Activated CD4-positive, alpha-beta T cell treated with anti-CD3 and anti-CD28 coated beads, Interleukin-2, amount 10 ng/mL, durations not matched to agents 7 days and 5 days (primary cell): Measurements from ENCODE around the gene SSRP1. TPM values are rescaled to one million over a fixed set of nuclear protein-coding genes. Genes with fewer than 3 reads are reported as not detected.

Source experiments
- CTCF ChIA-PET: fragments of 350-600 bp; sonication (Branson Sonifier 250); formaldehyde crosslinking; loops from one replicate; lab custom pipeline; 2021; ENCODE audit warnings: antibody characterized with exemption; lab: Charles Lee
- POLR2A ChIA-PET: fragments of 350-600 bp; sonication (Branson Sonifier 250); formaldehyde crosslinking; loops from one replicate; lab custom pipeline; 2021; ENCODE audit warnings: antibody characterized with exemption; lab: Charles Lee
- DNase-seq: peaks from one replicate; pipeline ENCODE4 v3.0.0-alpha.2; 2020
- H3K27ac Mint-ChIP-seq: one replicate; pipeline ENCODE4 v1.8.0; 2021; ENCODE audit warnings: mild to moderate bottlenecking, moderate library complexity, mixed read lengths
- H3K27me3 Mint-ChIP-seq: one replicate; pipeline ENCODE4 v1.8.0; 2021; ENCODE audit warnings: mixed read lengths
- H3K36me3 Mint-ChIP-seq: one replicate; pipeline ENCODE4 v1.8.0; 2021; ENCODE audit warnings: low read depth, mixed read lengths
- H3K4me1 Mint-ChIP-seq: one replicate; pipeline ENCODE4 v1.8.0; 2021; ENCODE audit warnings: mixed read lengths
- H3K4me3 Mint-ChIP-seq: one replicate; pipeline ENCODE4 v1.8.0; 2021; ENCODE audit warnings: mild to moderate bottlenecking, moderate library complexity, mixed read lengths
- H3K9me3 Mint-ChIP-seq: one replicate; pipeline ENCODE4 v1.8.0; 2021; ENCODE audit warnings: mixed read lengths
- total RNA-seq, 2 experiments: library from RNA; stranded (reverse); gene quantifications; one replicate each; pipeline ENCODE4 v1.2.3, GENCODE V29; 2021

Gene SSRP1
- total RNA-seq, 2 experiments from 2014 or later, result 165 to 175 TPM

DNA sequence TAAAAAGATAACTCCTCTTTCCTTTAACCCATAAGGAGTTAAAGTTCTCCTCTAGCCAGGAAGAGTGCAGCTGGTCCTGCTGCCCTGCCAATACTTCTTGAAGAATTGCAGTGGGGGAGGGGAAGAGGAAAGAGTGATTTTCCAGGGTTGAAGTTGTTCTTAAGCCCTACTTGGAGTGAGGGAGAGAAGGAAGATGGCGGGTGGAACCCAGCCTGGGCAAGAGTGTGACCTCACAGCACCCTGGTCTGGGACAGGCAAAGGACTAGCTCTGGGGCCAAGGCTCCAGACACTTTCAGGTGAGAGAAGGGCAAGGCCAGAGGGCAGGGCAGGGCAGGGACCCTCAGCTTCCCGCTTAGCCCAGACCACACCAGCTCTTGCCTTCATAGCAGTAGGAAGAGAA, 17.5 kb downstream of the SSRP1 start:
- POLR2A ChIA-PET, result no interaction called here
- CTCF ChIA-PET, result interaction anchor here (0.9 to 1.1 kb wide), 2 partner anchors 9 to 15 kb away, joined by 3 read pairs; no protein-coding TSS in a partner anchor
- DNase-seq, result no peak

DNA sequence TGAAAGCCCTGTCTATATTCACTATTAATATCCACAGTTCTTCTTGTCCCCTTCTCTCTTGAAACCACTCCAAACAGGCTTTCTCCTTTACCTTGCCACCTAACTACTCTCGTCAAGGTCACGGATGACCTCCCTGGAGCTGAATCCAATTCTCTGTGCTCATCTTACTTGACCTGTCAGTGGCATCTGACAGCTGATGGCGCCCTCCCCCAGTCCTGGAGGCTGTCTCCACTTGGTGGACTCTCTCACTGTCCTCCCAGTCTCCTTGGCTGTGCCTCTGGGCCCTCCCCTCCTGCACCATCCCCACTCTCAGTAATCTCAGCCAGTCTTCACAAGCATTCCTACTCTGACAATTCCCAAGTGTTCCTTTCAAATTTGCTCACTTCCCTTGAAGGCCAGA, 19.7 kb downstream of the SSRP1 start:
- Mint-ChIP-seq H3K27me3 (no peaks in the 10 kb centered on the region), H3K27ac (no peak overlapping the region), H3K36me3 (peaks cover 4% of the 10 kb centered on the region), H3K9me3 (no peaks in the 10 kb centered on the region), H3K4me1 (peaks cover 13% of the 10 kb centered on the region), H3K4me3 (no peak overlapping the region)
- ChIA-PET POLR2A (no interaction called here), CTCF (no interaction called here)
- DNase-seq, result no peak

More for the DNA sequence above, 17.5 kb downstream of the SSRP1 start:
- Mint-ChIP-seq H3K4me1 (peaks cover 11% of the 10 kb centered on the region), H3K36me3 (peaks cover 4% of the 10 kb centered on the region), H3K4me3 (no peak overlapping the region), H3K27ac (no peak overlapping the region), H3K9me3 (no peaks in the 10 kb centered on the region), H3K27me3 (no peaks in the 10 kb centered on the region)

DNA sequence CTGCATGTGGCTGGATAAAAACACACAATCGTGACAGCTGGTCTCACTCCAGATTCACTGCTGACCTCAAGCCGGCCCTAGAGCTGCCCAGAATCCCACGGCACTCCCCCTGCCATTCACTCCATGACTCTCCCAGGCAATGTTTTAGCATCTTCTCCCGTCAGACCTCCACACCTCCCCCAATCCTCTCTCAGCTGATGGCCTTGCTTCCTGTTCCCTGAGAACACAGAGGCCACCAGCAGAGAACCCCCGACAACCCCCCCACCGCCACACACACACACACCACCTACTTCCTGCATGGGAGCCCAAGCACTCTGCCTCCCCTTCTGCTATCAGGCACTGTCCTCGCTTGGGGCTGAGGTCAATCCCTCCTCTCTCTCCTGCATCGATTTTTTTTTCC, 20.2 kb downstream of the SSRP1 start:
- Mint-ChIP-seq H3K27me3 (no peaks in the 10 kb centered on the region), H3K4me3 (no peak overlapping the region), H3K4me1 (peaks cover 17% of the 10 kb centered on the region), H3K36me3 (peaks cover 2% of the 10 kb centered on the region), H3K27ac (no peak overlapping the region), H3K9me3 (no peaks in the 10 kb centered on the region)
- CTCF ChIA-PET, result interaction anchor here (0.6 kb wide), 1 partner anchor 9 kb away, joined by 4 read pairs; no protein-coding TSS in a partner anchor
- DNase-seq, result peak; percentile 23
- POLR2A ChIA-PET, result no interaction called here

DNA sequence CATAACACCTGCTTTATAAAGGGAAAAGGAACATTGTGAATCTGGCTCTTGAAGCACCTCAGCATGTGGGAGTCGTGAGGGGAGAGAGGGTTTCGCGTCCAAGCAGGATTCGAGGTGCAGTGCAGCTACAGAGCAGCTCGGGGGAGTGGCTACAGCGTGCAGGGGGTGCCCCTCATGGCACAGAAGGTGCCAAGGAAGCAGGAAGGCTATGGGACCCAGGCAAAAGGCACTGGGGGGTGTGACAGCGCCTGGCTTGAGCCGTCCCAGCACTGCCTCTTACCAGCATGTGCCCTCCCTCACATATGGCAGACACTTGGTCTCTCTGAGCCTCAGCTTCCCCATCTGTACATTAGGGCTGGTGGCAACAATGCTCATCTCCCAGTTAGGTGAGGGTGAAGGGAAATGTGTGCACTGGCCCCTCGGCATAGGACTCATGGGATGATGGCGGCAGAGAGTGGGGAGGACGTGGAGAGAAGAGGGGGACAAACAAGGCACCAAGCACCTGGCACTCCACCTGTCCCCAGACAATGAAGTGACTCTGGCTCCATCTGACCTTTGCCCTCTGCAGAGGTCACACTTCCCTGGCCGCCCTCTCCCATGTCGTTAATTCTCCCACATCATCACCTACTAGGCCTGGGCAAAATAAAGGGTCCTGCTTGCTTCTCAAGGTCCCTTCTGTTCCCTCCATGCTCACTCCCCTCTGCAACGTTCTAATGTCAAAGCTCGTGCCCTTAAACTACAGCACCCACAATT, 21.3 kb downstream of the SSRP1 start:
- no peaks in the 10 kb centered on the region for H3K27me3 Mint-ChIP-seq
- no peak overlapping the region for H3K4me3 Mint-ChIP-seq
- DNase-seq, result no peak
- POLR2A ChIA-PET, result no interaction called here
- H3K4me1 Mint-ChIP-seq, result peaks cover 19% of the 10 kb centered on the region
- H3K36me3 Mint-ChIP-seq, result peaks cover 5% of the 10 kb centered on the region
- no peaks in the 10 kb centered on the region for H3K9me3 Mint-ChIP-seq
- no peak overlapping the region for H3K27ac Mint-ChIP-seq
- CTCF ChIA-PET, result interaction anchor here (2.4 kb wide), 1 partner anchor 9 kb away, joined by 7 read pairs; no protein-coding TSS in a partner anchor

DNA sequence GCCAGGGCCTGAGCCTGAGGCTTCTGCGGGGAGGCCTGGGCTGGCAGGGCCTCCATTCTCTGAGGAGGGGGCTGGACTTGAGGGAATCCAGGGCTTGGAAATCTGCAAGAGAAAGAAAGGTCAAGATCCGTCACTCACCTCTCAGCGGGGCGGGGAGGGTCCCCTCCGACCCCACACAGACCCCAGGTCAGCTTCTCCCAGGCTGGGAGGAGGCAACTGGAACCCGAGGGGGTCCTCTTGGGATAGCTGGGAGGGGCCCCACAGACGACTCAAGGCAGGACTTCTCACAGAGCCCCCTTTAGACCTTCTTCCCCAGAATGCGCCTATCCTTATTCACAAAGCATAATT, 21.9 kb downstream of the SSRP1 start:
- Mint-ChIP-seq H3K9me3 (no peaks in the 10 kb centered on the region), H3K27me3 (no peaks in the 10 kb centered on the region), H3K4me1 (peaks cover 19% of the 10 kb centered on the region), H3K4me3 (no peak overlapping the region), H3K27ac (no peak overlapping the region), H3K36me3 (peaks cover 2% of the 10 kb centered on the region)
- POLR2A ChIA-PET, result no interaction called here
- CTCF ChIA-PET, result interaction anchor here (2.4 kb wide), 1 partner anchor 10 kb away, joined by 7 read pairs; no protein-coding TSS in a partner anchor
- no peak for DNase-seq

DNA sequence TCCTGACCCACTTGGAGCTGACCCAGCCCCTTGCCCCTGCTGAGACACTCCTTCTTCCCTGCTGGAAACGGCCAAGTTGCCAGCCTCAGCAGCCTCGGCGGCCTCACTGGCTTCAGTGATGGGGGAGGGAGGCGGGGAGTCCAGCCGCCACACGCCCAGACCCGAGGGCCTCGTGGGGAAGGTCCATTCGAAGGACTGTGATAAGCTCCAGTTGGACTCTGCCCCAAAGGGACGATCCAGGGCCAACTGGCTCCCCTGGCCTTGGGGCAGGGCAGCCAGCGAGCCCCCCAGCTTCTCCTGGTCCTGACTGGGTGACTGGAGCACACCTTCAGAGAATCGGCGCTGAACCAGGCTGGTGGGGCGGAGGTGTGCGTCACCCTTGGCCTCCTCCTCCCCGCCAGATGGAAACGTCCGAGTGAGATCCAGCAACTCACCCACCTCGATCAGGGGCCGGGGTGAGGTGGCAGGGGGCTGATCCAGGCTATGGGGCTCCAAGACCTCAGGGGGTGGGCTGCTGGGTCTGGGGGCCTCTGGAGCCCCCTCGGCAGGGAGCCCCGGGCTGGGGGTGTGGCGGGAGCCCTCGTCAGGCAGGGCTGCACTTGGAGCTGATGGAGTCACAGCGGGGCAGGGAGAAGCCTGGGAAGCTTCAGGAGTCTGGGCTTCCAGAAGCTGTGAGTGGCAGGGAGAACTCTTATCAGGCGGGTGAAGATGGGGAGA, 22.5 kb downstream of the SSRP1 start:
- H3K4me1 Mint-ChIP-seq, result peaks cover 19% of the 10 kb centered on the region
- no peaks in the 10 kb centered on the region for H3K27me3 Mint-ChIP-seq
- no peaks in the 10 kb centered on the region for H3K9me3 Mint-ChIP-seq
- no peak overlapping the region for H3K27ac Mint-ChIP-seq
- ChIA-PET CTCF (interaction anchor here (2.4 kb wide), 1 partner anchor 10 kb away, joined by 7 read pairs; no protein-coding TSS in a partner anchor), POLR2A (no interaction called here)
- peaks cover 2% of the 10 kb centered on the region for H3K36me3 Mint-ChIP-seq
- H3K4me3 Mint-ChIP-seq, result no peak overlapping the region
- no peak for DNase-seq

DNA sequence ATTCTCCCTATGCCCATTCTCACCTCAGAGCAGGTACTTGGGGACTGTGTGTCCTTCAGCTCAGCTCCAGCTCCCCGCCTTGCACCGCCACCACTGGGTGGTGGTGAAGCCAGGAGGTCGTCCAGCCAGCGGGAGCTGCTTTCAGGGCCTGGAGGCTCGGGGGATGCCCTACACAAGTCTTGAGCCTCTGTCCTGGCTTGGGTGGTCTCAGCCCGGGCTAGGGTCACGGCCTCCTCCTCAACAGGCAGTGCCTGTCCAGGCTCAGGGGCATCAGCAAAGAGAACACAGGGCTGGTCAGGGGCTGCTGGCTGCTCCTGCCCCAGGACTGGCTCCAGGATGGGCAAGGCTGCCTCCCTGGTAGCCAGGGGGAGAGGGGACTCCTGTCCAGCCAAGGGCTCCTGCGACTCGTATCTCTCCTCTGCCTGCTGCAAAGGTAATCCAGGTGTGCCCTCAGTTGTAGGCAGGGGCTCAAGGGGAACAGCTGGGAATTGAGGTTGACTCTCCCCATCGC, 23.1 kb downstream of the SSRP1 start:
- Mint-ChIP-seq H3K36me3 (peaks cover 2% of the 10 kb centered on the region), H3K27me3 (no peaks in the 10 kb centered on the region), H3K27ac (no peak overlapping the region), H3K4me3 (no peak overlapping the region), H3K4me1 (peaks cover 19% of the 10 kb centered on the region), H3K9me3 (no peaks in the 10 kb centered on the region)
- DNase-seq, result no peak
- CTCF ChIA-PET, result interaction anchor here (1.1 to 3.1 kb wide), 3 partner anchors 9 to 12 kb away, joined by 3 to 10 read pairs (median 7); no protein-coding TSS in a partner anchor
- POLR2A ChIA-PET, result no interaction called here

DNA sequence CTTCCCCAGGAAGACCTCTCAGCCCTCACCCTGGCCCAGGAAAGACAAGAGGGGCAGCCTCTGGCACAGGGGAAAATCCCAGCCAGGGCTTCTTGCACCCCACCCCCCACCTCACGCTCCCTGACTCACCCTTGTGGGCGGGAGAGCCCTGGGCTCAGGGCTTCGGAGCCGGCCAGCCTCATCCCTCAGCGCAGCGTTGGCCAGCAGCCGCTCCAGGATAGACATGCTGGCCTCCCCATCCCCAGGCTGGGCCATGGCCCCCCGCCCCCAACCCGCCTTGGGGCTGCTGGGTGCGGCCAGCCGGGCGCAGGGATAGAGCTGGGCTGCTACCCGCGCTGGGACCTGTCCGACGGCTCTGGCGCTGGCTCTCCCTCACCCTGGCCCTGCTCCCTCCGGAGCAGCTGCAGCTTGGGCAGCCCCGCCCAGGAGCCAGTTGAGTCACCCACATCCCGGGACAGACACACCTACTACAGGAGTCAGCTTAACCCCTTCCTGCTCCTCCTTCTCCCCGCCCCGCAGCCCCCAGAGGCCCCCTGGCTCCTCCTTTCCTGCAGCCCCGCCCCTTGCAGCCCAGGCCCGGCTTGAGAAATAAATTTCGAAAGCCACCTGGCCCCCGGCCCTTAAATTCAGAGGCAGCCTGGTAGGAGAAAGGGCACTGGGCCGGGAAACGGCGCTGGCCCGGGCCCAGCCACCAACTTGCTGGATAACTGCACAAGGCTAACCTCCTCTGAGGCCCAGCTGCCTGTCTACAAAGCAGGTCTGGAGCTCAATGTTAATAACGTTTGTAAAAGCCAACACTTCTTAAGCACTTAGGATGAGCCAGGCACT, 24.4 kb downstream of the SSRP1 start:
- CTCF ChIA-PET, result interaction anchor here (1.0 to 3.1 kb wide), 4 partner anchors 8 to 13 kb away, joined by 3 to 10 read pairs (median 4); no protein-coding TSS in a partner anchor
- no peaks in the 10 kb centered on the region for H3K27me3 Mint-ChIP-seq
- H3K4me3 Mint-ChIP-seq, result peak overlapping the region; percentile 68
- peaks cover 19% of the 10 kb centered on the region for H3K4me1 Mint-ChIP-seq
- peaks cover 2% of the 10 kb centered on the region for H3K36me3 Mint-ChIP-seq
- no peaks in the 10 kb centered on the region for H3K9me3 Mint-ChIP-seq
- DNase-seq, result peak; percentile 79
- POLR2A ChIA-PET, result interaction anchor here (0.9 kb wide), 1 partner anchor 14 kb away, joined by 3 read pairs; no protein-coding TSS in a partner anchor
- H3K27ac Mint-ChIP-seq, result peak overlapping the region; percentile 71

DNA sequence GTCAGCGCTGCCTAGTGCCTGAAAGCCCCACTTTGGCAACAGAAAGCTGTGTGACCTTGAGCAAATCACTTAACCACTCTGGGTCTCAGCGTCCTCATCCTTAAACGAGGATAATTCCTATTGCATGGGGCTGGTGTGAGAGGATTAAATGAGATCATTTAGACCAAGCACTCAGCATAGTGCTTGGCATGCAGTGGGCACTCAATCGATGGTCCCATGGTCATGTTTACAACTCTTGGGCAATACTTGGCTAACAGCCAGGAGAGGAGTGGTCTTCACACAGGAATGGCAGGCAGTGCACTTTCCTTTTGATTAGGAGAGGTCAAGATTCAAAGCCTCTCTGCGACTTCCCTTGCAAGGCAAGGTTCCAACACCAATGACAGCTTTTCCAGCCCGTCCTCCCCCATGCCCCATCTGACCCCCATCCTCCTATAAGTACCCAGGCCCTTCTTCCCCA, 25.0 kb downstream of the SSRP1 start:
- H3K4me3 Mint-ChIP-seq, result peak overlapping the region; percentile 68
- CTCF ChIA-PET, result interaction anchor here (1.1 to 3.1 kb wide), 2 partner anchors 10 to 11 kb away, joined by 4 to 10 read pairs; no protein-coding TSS in a partner anchor
- H3K4me1 Mint-ChIP-seq, result peaks cover 19% of the 10 kb centered on the region
- no peaks in the 10 kb centered on the region for H3K9me3 Mint-ChIP-seq
- peaks cover 2% of the 10 kb centered on the region for H3K36me3 Mint-ChIP-seq
- DNase-seq, result no peak
- POLR2A ChIA-PET, result no interaction called here
- H3K27me3 Mint-ChIP-seq, result no peaks in the 10 kb centered on the region
- peak overlapping the region; percentile 65 for H3K27ac Mint-ChIP-seq

DNA sequence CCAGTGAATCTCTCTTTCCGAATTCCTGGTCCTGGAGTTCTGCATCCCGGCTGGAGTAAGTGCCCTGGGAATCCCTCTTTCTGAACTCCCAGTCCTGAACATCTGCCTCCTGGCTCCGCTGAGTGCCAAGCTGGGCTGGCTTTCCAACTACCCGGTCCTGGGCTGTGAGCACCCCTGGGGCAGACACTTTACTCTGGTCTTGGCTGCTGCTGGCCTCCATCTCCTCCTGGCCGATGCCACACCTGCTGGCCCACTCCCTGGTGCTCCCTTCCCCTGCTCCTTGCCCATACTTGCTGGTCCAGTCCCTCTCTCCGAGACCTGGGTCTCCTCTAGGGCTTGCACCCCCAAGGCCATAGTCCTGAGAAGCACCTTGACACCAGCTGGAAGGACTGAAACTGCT, 25.6 kb downstream of the SSRP1 start:
- Mint-ChIP-seq H3K4me3 (no peak overlapping the region), H3K27ac (no peak overlapping the region), H3K27me3 (no peaks in the 10 kb centered on the region), H3K9me3 (no peaks in the 10 kb centered on the region), H3K4me1 (peaks cover 19% of the 10 kb centered on the region), H3K36me3 (peaks cover 2% of the 10 kb centered on the region)
- no peak for DNase-seq
- ChIA-PET CTCF (interaction anchor here (1.1 to 3.1 kb wide), 2 partner anchors 10 to 11 kb away, joined by 4 to 10 read pairs; no protein-coding TSS in a partner anchor), POLR2A (no interaction called here)

DNA sequence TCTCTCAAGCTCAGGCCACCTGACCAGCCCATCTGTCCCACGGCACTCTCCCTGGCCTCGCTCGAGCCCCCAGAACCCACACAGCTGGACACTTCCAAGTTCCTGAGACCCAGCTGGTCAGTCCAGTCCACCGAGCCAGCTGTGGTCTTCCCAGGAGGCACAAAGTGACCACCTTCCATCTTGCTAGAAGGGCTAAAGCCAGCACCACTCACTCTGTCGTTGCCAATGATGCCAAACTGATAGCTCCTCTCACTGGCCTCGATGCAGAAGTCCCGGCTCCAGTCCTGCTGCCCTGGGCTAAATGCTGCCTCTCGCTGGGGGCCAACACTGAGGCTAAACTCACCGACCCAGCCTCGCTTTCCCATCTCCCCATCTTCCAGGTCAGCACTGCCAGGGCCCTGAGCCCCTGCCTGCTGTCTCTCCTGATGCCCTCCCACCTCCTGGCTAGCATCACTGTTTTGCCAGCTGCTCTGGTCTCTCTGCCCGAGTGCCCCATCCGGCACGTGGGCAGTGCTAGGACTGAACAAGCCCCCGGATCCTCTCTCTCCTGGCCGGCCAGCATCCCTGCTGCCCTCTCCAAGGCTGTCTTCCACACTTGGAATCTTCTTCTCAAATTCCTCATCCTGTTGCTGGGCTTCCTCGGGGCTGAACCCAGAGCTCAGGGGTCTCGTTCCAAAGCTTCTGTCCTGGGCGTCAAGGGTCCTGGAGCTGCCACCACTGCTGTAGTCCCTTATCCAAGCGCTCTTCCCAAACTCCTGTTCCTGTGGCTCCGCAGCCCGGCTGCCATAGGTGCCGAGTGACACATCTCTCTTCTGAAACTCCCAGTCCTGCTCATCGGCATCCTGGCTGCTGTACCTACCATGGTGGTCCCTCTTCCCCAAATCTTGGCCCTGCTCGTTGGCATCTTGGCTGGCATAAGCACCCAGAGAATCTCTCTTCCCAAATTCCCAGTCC, 26.3 kb downstream of the SSRP1 start:
- DNase-seq, result no peak
- peak overlapping the region; percentile 76 for H3K27ac Mint-ChIP-seq
- no peaks in the 10 kb centered on the region for H3K27me3 Mint-ChIP-seq
- H3K36me3 Mint-ChIP-seq, result peaks cover 2% of the 10 kb centered on the region
- CTCF ChIA-PET, result interaction anchor here (1.0 to 3.1 kb wide), 2 partner anchors 9 to 12 kb away, joined by 3 to 10 read pairs; no protein-coding TSS in a partner anchor
- POLR2A ChIA-PET, result interaction anchor here (0.6 kb wide), 1 partner anchor 68 kb away, joined by 3 read pairs; no protein-coding TSS in a partner anchor
- H3K4me3 Mint-ChIP-seq, result no peak overlapping the region
- no peaks in the 10 kb centered on the region for H3K9me3 Mint-ChIP-seq
- peaks cover 19% of the 10 kb centered on the region for H3K4me1 Mint-ChIP-seq
